ENCODE measurements around the gene HSPG2.
"Not testable (repeated sequence)": the region's sequence is repeated elsewhere in the genome, so short reads cannot be mapped to it uniquely, and the experiment has no call there.

Gene HSPG2

GRCh38 chr1:21779613-21780521 is 157.2 kb downstream of the HSPG2 start:
- Histone ChIP-seq H3K9ac (ENCODE audit: low read depth in 1 of 2, low read length in 2 of 2) (no peak overlapping the region), H3K27ac (ENCODE audit: low read depth in 2 of 2, low read length in 2 of 2) (no peak overlapping the region), H3K9me3 (ENCODE audit: control insufficient read depth in 2 of 2, low read length in 2 of 2) (no peaks in the 10 kb centered on the region), H3K4me3 (ENCODE audit: low read length in 2 of 2) (peak overlapping the region in 1 of 2 donors; percentile 27), H3K27me3 (ENCODE audit: control insufficient read depth in 2 of 2, insufficient read depth in 2 of 2, low read length in 2 of 2) (no peaks in the 10 kb centered on the region), H3K36me3 (ENCODE audit: control insufficient read depth in 2 of 2, insufficient read depth in 2 of 2, low read length in 2 of 2) (no peaks in the 10 kb centered on the region), H3K4me1 (ENCODE audit: control insufficient read depth in 2 of 2, insufficient read depth in 2 of 2, low read length in 2 of 2) (peaks cover 4 to 6% of the 10 kb centered on the region in 2 donors)

- H3K4me3 ChIP-seq (ENCODE audit: low read length in 2 of 2), result no peak overlapping the region
- H3K9ac ChIP-seq (ENCODE audit: low read depth in 1 of 2, low read length in 2 of 2), result no peak overlapping the region
- H3K27ac ChIP-seq (ENCODE audit: low read depth in 2 of 2, low read length in 2 of 2), result no peak overlapping the region
- no peaks in the 10 kb centered on the region for H3K9me3 ChIP-seq (ENCODE audit: control insufficient read depth in 2 of 2, low read length in 2 of 2)
- no peaks in the 10 kb centered on the region for H3K27me3 ChIP-seq (ENCODE audit: control insufficient read depth in 2 of 2, insufficient read depth in 2 of 2, low read length in 2 of 2)
- H3K4me1 ChIP-seq (ENCODE audit: control insufficient read depth in 2 of 2, insufficient read depth in 2 of 2, low read length in 2 of 2), result peaks cover 3 to 4% of the 10 kb centered on the region in 2 donors
- H3K36me3 ChIP-seq (ENCODE audit: control insufficient read depth in 2 of 2, insufficient read depth in 2 of 2, low read length in 2 of 2), result no peaks in the 10 kb centered on the region
These were observed 158.7 kb downstream of the HSPG2 start for GRCh38 chr1:21778405-21778727.

- not testable (repeated sequence) for H3K4me1 ChIP-seq (ENCODE audit: control insufficient read depth in 2 of 2, insufficient read depth in 2 of 2, low read length in 2 of 2); H3K27me3 ChIP-seq (ENCODE audit: control insufficient read depth in 2 of 2, insufficient read depth in 2 of 2, low read length in 2 of 2); H3K27ac ChIP-seq (ENCODE audit: low read depth in 2 of 2, low read length in 2 of 2); H3K9me3 ChIP-seq (ENCODE audit: control insufficient read depth in 2 of 2, low read length in 2 of 2); H3K4me3 ChIP-seq (ENCODE audit: low read length in 2 of 2); H3K36me3 ChIP-seq (ENCODE audit: control insufficient read depth in 2 of 2, insufficient read depth in 2 of 2, low read length in 2 of 2); H3K9ac ChIP-seq (ENCODE audit: low read depth in 1 of 2, low read length in 2 of 2)
These were observed 160.2 kb downstream of the HSPG2 start for GRCh38 chr1:21776925-21777324.

GRCh38 chr1:21775985-21776562 is 161.0 kb downstream of the HSPG2 start:
- H3K27ac ChIP-seq (ENCODE audit: low read depth in 2 of 2, low read length in 2 of 2), result no peak overlapping the region
- H3K36me3 ChIP-seq (ENCODE audit: control insufficient read depth in 2 of 2, insufficient read depth in 2 of 2, low read length in 2 of 2), result no peaks in the 10 kb centered on the region
- no peaks in the 10 kb centered on the region for H3K27me3 ChIP-seq (ENCODE audit: control insufficient read depth in 2 of 2, insufficient read depth in 2 of 2, low read length in 2 of 2)
- no peak overlapping the region for H3K9ac ChIP-seq (ENCODE audit: low read depth in 1 of 2, low read length in 2 of 2)
- no peaks in the 10 kb centered on the region for H3K4me1 ChIP-seq (ENCODE audit: control insufficient read depth in 2 of 2, insufficient read depth in 2 of 2, low read length in 2 of 2)
- H3K9me3 ChIP-seq (ENCODE audit: control insufficient read depth in 2 of 2, low read length in 2 of 2), result no peaks in the 10 kb centered on the region
- no peak overlapping the region for H3K4me3 ChIP-seq (ENCODE audit: low read length in 2 of 2)

- Histone ChIP-seq H3K4me3 (ENCODE audit: low read length in 2 of 2) (no peak overlapping the region), H3K9me3 (ENCODE audit: control insufficient read depth in 2 of 2, low read length in 2 of 2) (no peaks in the 10 kb centered on the region), H3K27me3 (ENCODE audit: control insufficient read depth in 2 of 2, insufficient read depth in 2 of 2, low read length in 2 of 2) (no peaks in the 10 kb centered on the region), H3K27ac (ENCODE audit: low read depth in 2 of 2, low read length in 2 of 2) (no peak overlapping the region), H3K4me1 (ENCODE audit: control insufficient read depth in 2 of 2, insufficient read depth in 2 of 2, low read length in 2 of 2) (no peaks in the 10 kb centered on the region), H3K9ac (ENCODE audit: low read depth in 1 of 2, low read length in 2 of 2) (peak overlapping the region in 1 of 2 donors; percentile 14), H3K36me3 (ENCODE audit: control insufficient read depth in 2 of 2, insufficient read depth in 2 of 2, low read length in 2 of 2) (no peaks in the 10 kb centered on the region)
These were observed 161.6 kb downstream of the HSPG2 start for GRCh38 chr1:21775550-21775914.

- H3K4me3 ChIP-seq (ENCODE audit: low read length in 2 of 2), result no peak overlapping the region
- H3K27ac ChIP-seq (ENCODE audit: low read depth in 2 of 2, low read length in 2 of 2), result no peak overlapping the region
- no peaks in the 10 kb centered on the region for H3K4me1 ChIP-seq (ENCODE audit: control insufficient read depth in 2 of 2, insufficient read depth in 2 of 2, low read length in 2 of 2)
- no peaks in the 10 kb centered on the region for H3K9me3 ChIP-seq (ENCODE audit: control insufficient read depth in 2 of 2, low read length in 2 of 2)
- no peaks in the 10 kb centered on the region for H3K36me3 ChIP-seq (ENCODE audit: control insufficient read depth in 2 of 2, insufficient read depth in 2 of 2, low read length in 2 of 2)
- H3K27me3 ChIP-seq (ENCODE audit: control insufficient read depth in 2 of 2, insufficient read depth in 2 of 2, low read length in 2 of 2), result no peaks in the 10 kb centered on the region
- H3K9ac ChIP-seq (ENCODE audit: low read depth in 1 of 2, low read length in 2 of 2), result no peak overlapping the region
These were observed 162.1 kb downstream of the HSPG2 start for GRCh38 chr1:21774835-21775549.

GRCh38 chr1:21773585-21773984 is 163.5 kb downstream of the HSPG2 start:
- no peaks in the 10 kb centered on the region for H3K36me3 ChIP-seq (ENCODE audit: control insufficient read depth in 2 of 2, insufficient read depth in 2 of 2, low read length in 2 of 2)
- H3K4me1 ChIP-seq (ENCODE audit: control insufficient read depth in 2 of 2, insufficient read depth in 2 of 2, low read length in 2 of 2), result no peaks in the 10 kb centered on the region
- H3K27me3 ChIP-seq (ENCODE audit: control insufficient read depth in 2 of 2, insufficient read depth in 2 of 2, low read length in 2 of 2), result no peaks in the 10 kb centered on the region
- no peak overlapping the region for H3K4me3 ChIP-seq (ENCODE audit: low read length in 2 of 2)
- no peak overlapping the region for H3K9ac ChIP-seq (ENCODE audit: low read depth in 1 of 2, low read length in 2 of 2)
- no peak overlapping the region for H3K27ac ChIP-seq (ENCODE audit: low read depth in 2 of 2, low read length in 2 of 2)
- H3K9me3 ChIP-seq (ENCODE audit: control insufficient read depth in 2 of 2, low read length in 2 of 2), result no peaks in the 10 kb centered on the region

Measured in mucosa of rectum (tissue), 2 donors.